ENCODE data around the gene CCDC152.

DNA sequence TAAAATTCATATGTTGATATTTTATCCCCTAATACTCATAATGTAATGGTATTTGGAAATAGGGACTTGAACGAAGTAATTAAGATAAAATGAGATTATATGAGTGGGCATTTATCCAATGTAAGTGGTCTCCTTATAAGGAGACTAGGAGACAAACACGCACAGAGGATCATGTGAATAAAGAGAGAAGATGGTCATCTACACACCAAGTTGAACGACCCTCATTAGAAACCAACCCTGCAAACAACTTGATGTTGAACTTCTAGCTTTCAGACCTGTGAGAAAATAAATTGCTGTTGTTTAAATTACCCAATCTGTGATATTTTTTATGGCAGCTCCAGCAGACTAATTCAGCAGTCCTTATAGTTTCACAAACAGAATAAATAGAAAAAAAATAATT lies 82.6 kb downstream of the CCDC152 start:
- TF ChIP-seq, protein P1, sequence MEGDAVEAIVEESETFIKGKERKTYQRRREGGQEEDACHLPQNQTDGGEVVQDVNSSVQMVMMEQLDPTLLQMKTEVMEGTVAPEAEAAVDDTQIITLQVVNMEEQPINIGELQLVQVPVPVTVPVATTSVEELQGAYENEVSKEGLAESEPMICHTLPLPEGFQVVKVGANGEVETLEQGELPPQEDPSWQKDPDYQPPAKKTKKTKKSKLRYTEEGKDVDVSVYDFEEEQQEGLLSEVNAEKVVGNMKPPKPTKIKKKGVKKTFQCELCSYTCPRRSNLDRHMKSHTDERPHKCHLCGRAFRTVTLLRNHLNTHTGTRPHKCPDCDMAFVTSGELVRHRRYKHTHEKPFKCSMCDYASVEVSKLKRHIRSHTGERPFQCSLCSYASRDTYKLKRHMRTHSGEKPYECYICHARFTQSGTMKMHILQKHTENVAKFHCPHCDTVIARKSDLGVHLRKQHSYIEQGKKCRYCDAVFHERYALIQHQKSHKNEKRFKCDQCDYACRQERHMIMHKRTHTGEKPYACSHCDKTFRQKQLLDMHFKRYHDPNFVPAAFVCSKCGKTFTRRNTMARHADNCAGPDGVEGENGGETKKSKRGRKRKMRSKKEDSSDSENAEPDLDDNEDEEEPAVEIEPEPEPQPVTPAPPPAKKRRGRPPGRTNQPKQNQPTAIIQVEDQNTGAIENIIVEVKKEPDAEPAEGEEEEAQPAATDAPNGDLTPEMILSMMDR (conservative IDR thresholded peaks at IDR 0.05), result no peak
- no peak for TF ChIP-seq ZFX (IDR thresholded peaks at IDR 0.05)

Data from C4-2B (cell line).